Adrenal gland (tissue), 5 donors: ENCODE measurements around the gene RNF145.

Experiments used
- CTCF ChIP-seq, 6 experiments: fragments of 450-650 bp in 4 of 6; fragments of 200-600 bp in 2 of 6; sonication (generic) in 1 of 6; IDR thresholded peaks; 1 replicate in 5 of 6; 2 replicates in 1 of 6; pipeline versions ENCODE4 v1.5.1 to v1.8.0; 2016 to 2021; ENCODE audit warnings: antibody characterized with exemption in 6 of 6, mild to moderate bottlenecking in 2 of 6, moderate library complexity in 1 of 6
- POLR2A ChIP-seq, 2 donors: fragments of 450-650 bp; IDR thresholded peaks; one replicate each; pipeline ENCODE4 v1.6.1; 2017; ENCODE audit warnings: antibody characterized with exemption in 2 of 2, mild to moderate bottlenecking in 2 of 2, moderate library complexity in 1 of 2
- donor health status: DM: no; HTN: no; CAD: no.

- TF ChIP-seq CTCF (IDR thresholded peaks at IDR 0.05) (no peak), POLR2A (IDR thresholded peaks at IDR 0.05) (no peak)
Observed at GRCh38 chr5:159155960-159156359, 53.4 kb downstream of the RNF145 start.
